Vagina (tissue), 2 donors: ENCODE data around the gene VPS41. TPM values are rescaled to one million over a fixed set of nuclear protein-coding genes. Genes with fewer than 3 reads are reported as not detected.
A peak's percentile ranks its signal among the peaks of the same experiment; 100 is the strongest.
"Not testable (repeated sequence)": the region's sequence is repeated elsewhere in the genome, so short reads cannot be mapped to it uniquely, and the experiment has no call there.

Experiments used
- DNase-seq, 2 donors: peaks; one replicate each; pipeline ENCODE4 v3.0.0-alpha.2; 2017; ENCODE audit errors: extremely low spot score in 2 of 2
- H3K27ac ChIP-seq: fragments of 200-600 bp; sonication (generic); one replicate; pipeline ENCODE4 v1.5.1; 2019
- H3K27me3 ChIP-seq: fragments of 200-600 bp; sonication (generic); one replicate; pipeline ENCODE4 v1.5.1; 2019
- H3K36me3 ChIP-seq, 2 donors: fragments of 200-600 bp; sonication (generic); one replicate each; pipeline ENCODE4 v1.5.1; 2017 to 2019
- H3K4me1 ChIP-seq: fragments of 200-600 bp; sonication (generic); one replicate; pipeline ENCODE4 v1.5.1; 2019
- H3K4me3 ChIP-seq, 2 donors: fragments of 200-600 bp; sonication (generic); 1 replicate in 1 of 2; 2 replicates in 1 of 2; pipeline ENCODE4 v1.5.1; 2016 to 2019
- H3K9me3 ChIP-seq: fragments of 200-600 bp; sonication (generic); one replicate; pipeline ENCODE4 v1.5.1; 2019
- POLR2A ChIP-seq, 2 donors: fragments of 450-650 bp; IDR thresholded peaks; one replicate each; pipeline ENCODE4 v1.6.1; 2017; ENCODE audit warnings: antibody characterized with exemption in 2 of 2, mild to moderate bottlenecking in 2 of 2, moderate library complexity in 2 of 2
- POLR2AphosphoS5 ChIP-seq, 2 donors: sonication (generic); formaldehyde crosslinking; IDR thresholded peaks; one replicate each; pipeline ENCODE4 v1.9.0; 2017; ENCODE audit warnings: antibody characterized with exemption in 2 of 2, mild to moderate bottlenecking in 2 of 2, low read depth in 1 of 2; ENCODE audit not compliant: insufficient read depth in 1 of 2
- intact Hi-C: fragments of 100-400 bp; cut with DNase I; formaldehyde crosslinking; loops from one replicate; pipeline ENCODE4 v1.15.1; 2023
- total RNA-seq: library from RNA; depleted of rRNA; stranded (reverse); fragments of >200 nt; gene quantifications from one replicate; pipeline ENCODE4 v1.2.3, GENCODE V29; 2016
- TF ChIP-seq, protein P1 (sequence below), 3 experiments: fragments of 450-650 bp in 2 of 3; fragments of 200-600 bp in 1 of 3; sonication (generic) in 1 of 3; IDR thresholded peaks; one replicate each; pipeline ENCODE4 v1.5.1; 2017 to 2019; ENCODE audit warnings: antibody characterized with exemption in 3 of 3, mild to moderate bottlenecking in 2 of 3, moderate library complexity in 2 of 3

Gene VPS41
- total RNA-seq, 1 donor from 2014 or later = 46.7 TPM

DNA sequence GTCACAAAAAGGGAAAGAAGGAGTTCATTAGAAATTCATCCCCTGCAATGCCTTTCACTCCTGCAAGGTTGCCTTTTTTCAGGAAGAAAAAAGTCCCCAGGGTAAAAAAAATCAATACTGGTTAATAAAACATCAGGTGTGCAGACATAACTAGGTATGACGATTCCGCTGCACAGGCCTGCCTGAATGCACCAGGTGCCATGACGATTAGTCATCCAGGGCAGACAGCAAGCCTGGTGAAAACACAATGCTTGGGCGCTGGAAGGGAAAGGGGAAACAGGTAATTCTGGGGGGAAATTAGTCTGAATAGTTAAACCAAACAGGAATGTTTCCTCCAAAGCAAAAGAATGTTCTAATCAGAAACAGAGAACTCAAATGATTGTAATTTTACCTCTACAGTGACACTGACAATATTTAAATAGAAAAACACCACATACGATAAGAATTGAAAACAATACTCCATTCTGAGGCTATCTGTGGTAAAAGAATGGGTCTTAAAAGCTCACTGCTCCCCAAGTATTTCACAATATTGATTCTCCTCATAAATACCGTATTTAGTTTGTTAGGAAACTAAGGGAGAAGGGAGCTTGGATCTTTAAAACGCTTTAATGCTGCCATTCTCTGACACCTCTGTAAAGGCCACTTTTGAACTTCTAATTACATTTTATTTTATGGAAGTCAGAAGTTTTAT is 45.2 kb downstream of the VPS41 start:
- DNase-seq = no peak
- Histone ChIP-seq H3K4me3 (no peak overlapping the region), H3K27me3 (no peaks in the 10 kb centered on the region), H3K9me3 (no peaks in the 10 kb centered on the region), H3K4me1 (no peaks in the 10 kb centered on the region), H3K36me3 (peaks cover 0 to 26% of the 10 kb centered on the region in 2 donors), H3K27ac (no peak overlapping the region)
- intact Hi-C loops = no loop called here
- TF ChIP-seq, protein P1, sequence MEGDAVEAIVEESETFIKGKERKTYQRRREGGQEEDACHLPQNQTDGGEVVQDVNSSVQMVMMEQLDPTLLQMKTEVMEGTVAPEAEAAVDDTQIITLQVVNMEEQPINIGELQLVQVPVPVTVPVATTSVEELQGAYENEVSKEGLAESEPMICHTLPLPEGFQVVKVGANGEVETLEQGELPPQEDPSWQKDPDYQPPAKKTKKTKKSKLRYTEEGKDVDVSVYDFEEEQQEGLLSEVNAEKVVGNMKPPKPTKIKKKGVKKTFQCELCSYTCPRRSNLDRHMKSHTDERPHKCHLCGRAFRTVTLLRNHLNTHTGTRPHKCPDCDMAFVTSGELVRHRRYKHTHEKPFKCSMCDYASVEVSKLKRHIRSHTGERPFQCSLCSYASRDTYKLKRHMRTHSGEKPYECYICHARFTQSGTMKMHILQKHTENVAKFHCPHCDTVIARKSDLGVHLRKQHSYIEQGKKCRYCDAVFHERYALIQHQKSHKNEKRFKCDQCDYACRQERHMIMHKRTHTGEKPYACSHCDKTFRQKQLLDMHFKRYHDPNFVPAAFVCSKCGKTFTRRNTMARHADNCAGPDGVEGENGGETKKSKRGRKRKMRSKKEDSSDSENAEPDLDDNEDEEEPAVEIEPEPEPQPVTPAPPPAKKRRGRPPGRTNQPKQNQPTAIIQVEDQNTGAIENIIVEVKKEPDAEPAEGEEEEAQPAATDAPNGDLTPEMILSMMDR (IDR thresholded peaks at IDR 0.05) = no peak
- TF ChIP-seq POLR2AphosphoS5 (IDR thresholded peaks at IDR 0.05; ENCODE audit: insufficient read depth in 1 of 2, low read depth in 1 of 2) = peak in 1 of 2 donors; percentile 40

DNA sequence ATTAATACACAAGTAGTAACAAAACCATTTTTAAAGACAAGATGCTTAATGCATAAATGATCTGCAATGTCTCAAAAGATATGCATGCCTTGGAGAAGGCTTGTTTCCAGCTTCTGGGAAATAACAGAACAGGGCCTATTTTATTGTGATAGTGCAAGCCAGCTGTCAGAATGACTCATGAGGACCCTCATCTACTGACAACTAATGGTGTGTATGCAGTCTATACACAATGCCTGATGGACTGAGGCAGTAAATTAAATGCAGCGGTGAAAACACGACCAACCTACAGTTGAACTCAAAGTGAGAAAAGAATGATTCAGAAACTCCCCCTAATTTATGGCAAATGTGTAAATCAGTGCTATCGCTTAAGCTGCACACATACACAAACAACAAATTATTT is 46.3 kb downstream of the VPS41 start:
- no peaks in the 10 kb centered on the region for H3K27me3 ChIP-seq
- H3K9me3 ChIP-seq = no peaks in the 10 kb centered on the region
- H3K4me3 ChIP-seq = no peak overlapping the region
- H3K4me1 ChIP-seq = peaks cover 11% of the 10 kb centered on the region
- no peak overlapping the region for H3K27ac ChIP-seq
- peaks cover 0 to 18% of the 10 kb centered on the region in 2 donors for H3K36me3 ChIP-seq
- TF ChIP-seq, protein P1 (IDR thresholded peaks at IDR 0.05) = no peak
- TF ChIP-seq POLR2AphosphoS5 (IDR thresholded peaks at IDR 0.05; ENCODE audit: insufficient read depth in 1 of 2, low read depth in 1 of 2) = no peak
- no peak for TF ChIP-seq POLR2A (IDR thresholded peaks at IDR 0.05)
- no peak for DNase-seq
- intact Hi-C loops = no loop called here

DNA sequence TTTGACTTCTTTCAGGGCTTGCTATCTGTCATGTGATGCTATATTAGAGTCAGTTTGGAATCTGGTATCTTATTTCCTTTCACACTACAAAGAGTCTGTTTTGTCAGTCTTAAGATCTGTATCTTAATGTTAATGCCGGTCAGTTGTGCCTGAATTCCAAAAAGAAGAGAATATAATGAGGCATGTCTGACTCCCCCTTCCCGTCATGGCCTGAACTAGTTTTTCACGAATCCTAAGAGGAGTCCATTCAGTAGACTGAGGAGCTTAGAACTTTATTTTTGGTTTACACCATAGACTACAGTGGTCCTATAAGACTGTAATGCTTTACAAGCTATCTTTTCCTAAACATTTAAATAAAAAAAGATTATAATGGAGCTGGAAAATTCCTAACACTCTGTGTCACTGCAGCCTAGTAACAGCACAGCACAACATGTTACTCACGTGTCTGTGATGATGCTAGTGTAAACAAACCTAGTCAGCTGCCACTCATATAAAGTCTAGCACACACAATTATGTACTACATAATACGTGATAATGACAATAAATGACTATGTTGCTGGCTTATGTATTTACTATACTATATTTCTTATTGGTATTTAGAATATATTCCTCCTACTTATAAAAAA is 50.6 kb downstream of the VPS41 start:
- intact Hi-C loops = no loop called here

DNA sequence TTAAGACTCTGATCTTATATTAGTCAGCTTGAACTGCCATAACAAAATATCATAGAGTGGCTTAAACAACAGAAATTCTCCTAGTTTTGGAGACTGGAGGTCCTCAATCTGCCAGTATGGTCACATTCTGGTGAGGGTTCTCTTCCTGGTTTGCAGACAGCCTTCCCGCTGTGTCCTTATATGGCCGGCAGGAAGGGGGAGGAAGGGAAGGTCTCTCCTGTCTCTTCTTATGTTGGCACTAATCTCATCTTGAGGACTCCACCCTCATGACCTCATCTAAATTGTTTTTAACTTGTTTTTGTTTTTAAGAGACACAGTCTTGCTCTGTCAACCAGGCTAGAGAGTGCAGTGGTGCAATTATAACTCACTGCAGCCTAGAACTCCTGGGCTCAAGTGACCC is 53.1 kb downstream of the VPS41 start:
- no peak for DNase-seq
- Histone ChIP-seq H3K36me3 (no peaks in the 10 kb centered on the region), H3K9me3 (no peaks in the 10 kb centered on the region), H3K4me1 (peaks cover 17% of the 10 kb centered on the region), H3K4me3 (no peak overlapping the region), H3K27ac (no peak overlapping the region), H3K27me3 (no peaks in the 10 kb centered on the region)
- TF ChIP-seq POLR2A (IDR thresholded peaks at IDR 0.05) (no peak), POLR2AphosphoS5 (IDR thresholded peaks at IDR 0.05; ENCODE audit: insufficient read depth in 1 of 2, low read depth in 1 of 2) (no peak)
- TF ChIP-seq, protein P1 (IDR thresholded peaks at IDR 0.05) = no peak
- intact Hi-C loops = no loop called here

More for the DNA sequence above, 50.6 kb downstream of the VPS41 start:
- H3K4me3 ChIP-seq = no peak overlapping the region
- H3K9me3 ChIP-seq = no peaks in the 10 kb centered on the region
- H3K27ac ChIP-seq = no peak overlapping the region
- TF ChIP-seq, protein P1 (IDR thresholded peaks at IDR 0.05) = no peak
- TF ChIP-seq POLR2AphosphoS5 (IDR thresholded peaks at IDR 0.05; ENCODE audit: insufficient read depth in 1 of 2, low read depth in 1 of 2) (no peak), POLR2A (IDR thresholded peaks at IDR 0.05) (no peak)
- no peaks in the 10 kb centered on the region for H3K27me3 ChIP-seq
- peaks cover 17% of the 10 kb centered on the region for H3K4me1 ChIP-seq
- no peak for DNase-seq
- H3K36me3 ChIP-seq = peaks cover 0 to 6% of the 10 kb centered on the region in 2 donors

DNA sequence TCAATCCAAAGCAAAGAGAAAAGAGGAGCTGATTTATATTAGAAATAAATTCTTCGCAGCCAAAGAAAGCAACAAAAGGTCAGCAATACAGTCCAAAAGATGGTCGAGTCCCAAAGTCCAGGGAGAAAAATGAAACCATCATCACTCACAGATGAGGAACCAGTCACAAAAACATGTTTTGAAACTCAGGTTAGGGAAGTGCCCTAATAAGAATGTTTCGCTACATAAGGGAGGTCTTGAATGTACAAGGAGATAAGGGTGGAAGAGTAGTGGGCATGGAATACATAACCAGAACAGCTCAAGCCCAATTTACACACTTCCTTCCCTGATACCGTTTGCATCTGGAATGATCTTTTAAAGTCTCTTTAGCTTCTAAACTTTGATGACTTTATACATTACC is 53.6 kb downstream of the VPS41 start:
- no peaks in the 10 kb centered on the region for H3K9me3 ChIP-seq
- intact Hi-C loops = no loop called here
- no peak for TF ChIP-seq POLR2AphosphoS5 (IDR thresholded peaks at IDR 0.05; ENCODE audit: insufficient read depth in 1 of 2, low read depth in 1 of 2)
- no peak for TF ChIP-seq POLR2A (IDR thresholded peaks at IDR 0.05)
- TF ChIP-seq, protein P1 (IDR thresholded peaks at IDR 0.05) = no peak
- no peaks in the 10 kb centered on the region for H3K36me3 ChIP-seq
- no peak for DNase-seq
- peaks cover 17% of the 10 kb centered on the region for H3K4me1 ChIP-seq
- H3K4me3 ChIP-seq = no peak overlapping the region
- H3K27ac ChIP-seq = no peak overlapping the region
- no peaks in the 10 kb centered on the region for H3K27me3 ChIP-seq

DNA sequence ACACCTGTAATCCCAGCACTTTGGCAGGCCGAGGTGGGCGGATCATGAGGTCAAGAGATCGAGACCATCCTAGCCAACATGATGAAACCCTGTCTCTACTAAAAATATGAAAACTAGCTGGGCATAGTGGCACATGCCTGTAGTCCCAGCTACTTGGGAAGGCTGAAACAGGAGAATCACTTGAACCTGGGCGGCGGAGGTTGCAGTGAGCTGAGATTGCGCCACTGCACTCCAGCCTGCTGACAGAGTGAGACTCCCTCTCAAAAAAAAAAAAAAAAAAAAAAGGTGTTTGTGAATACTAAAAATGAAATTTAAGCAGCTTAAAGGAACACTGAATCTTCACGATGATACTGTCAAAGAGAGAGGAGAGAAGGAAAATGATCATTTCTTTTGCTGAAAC is 54.0 kb downstream of the VPS41 start:
- H3K27me3 ChIP-seq, H3K27ac ChIP-seq, H3K36me3 ChIP-seq, intact Hi-C loops, DNase-seq, H3K9me3 ChIP-seq, H3K4me3 ChIP-seq: not testable (repeated sequence)
- H3K4me1 ChIP-seq = peaks cover 17% of the 10 kb centered on the region
